Fibroblast of lung (primary cell): ENCODE data around the gene CBL. TPM values are rescaled to one million over a fixed set of nuclear protein-coding genes. Genes with fewer than 3 reads are reported as not detected.
A peak's percentile ranks its signal among the peaks of the same experiment; 100 is the strongest.

Source experiments
- DNase-seq, 2 donors: peaks; one replicate each; pipeline versions ENCODE4 v3.0.0 to v3.0.0-alpha.2; 2010; ENCODE audit warnings: low read depth in 2 of 2
- H2AFZ ChIP-seq: 2 replicates; pipeline ENCODE4 v1.5.1; 2012; ENCODE audit warnings: low read length, control low read depth, inconsistent platforms
- H3K27ac ChIP-seq: 2 replicates; pipeline ENCODE4 v1.5.1; 2011; ENCODE audit warnings: low read length, control low read depth; ENCODE audit not compliant: insufficient read depth
- H3K27me3 ChIP-seq: 2 replicates; pipeline ENCODE4 v1.5.1; 2011; ENCODE audit warnings: mild to moderate bottlenecking, low read length; ENCODE audit not compliant: control insufficient read depth, insufficient read depth
- H3K36me3 ChIP-seq: 2 replicates; pipeline ENCODE4 v1.5.1; 2011; ENCODE audit warnings: low read length; ENCODE audit not compliant: control insufficient read depth, insufficient read depth
- H3K4me1 ChIP-seq: 2 replicates; pipeline ENCODE4 v1.5.1; 2011; ENCODE audit warnings: low read length; ENCODE audit not compliant: control insufficient read depth, insufficient read depth; ENCODE audit errors: extremely low read depth
- H3K4me2 ChIP-seq: 2 replicates; pipeline ENCODE4 v1.5.1; 2011; ENCODE audit warnings: low read length, control low read depth; ENCODE audit not compliant: insufficient read depth; ENCODE audit errors: extremely low read depth
- H3K4me3 ChIP-seq, 4 experiments: fragments of 200-600 bp in 1 of 4; sonication (generic) in 1 of 4; replicated peaks in 1 of 4; 2 replicates each; pipeline ENCODE4 v1.5.1; 2011 to 2016; ENCODE audit warnings: low read length in 4 of 4, low read depth in 3 of 4, mild to moderate bottlenecking in 3 of 4, control low read depth in 2 of 4, inconsistent platforms in 1 of 4, mixed read lengths in 1 of 4; ENCODE audit not compliant: insufficient read depth in 1 of 4; ENCODE audit errors: control extremely low read depth in 1 of 4
- H3K79me2 ChIP-seq: 2 replicates; pipeline ENCODE4 v1.5.1; 2012; ENCODE audit warnings: mild to moderate bottlenecking, low read length, inconsistent platforms; ENCODE audit not compliant: control insufficient read depth, insufficient read depth
- H3K9ac ChIP-seq: 2 replicates; pipeline ENCODE4 v1.5.1; 2011; ENCODE audit warnings: mild to moderate bottlenecking, low read length, control low read depth; ENCODE audit not compliant: insufficient read depth
- H3K9me3 ChIP-seq: 2 replicates; pipeline ENCODE4 v1.5.1; 2012; ENCODE audit warnings: low read depth, low read length; ENCODE audit not compliant: control insufficient read depth, insufficient read depth
- H4K20me1 ChIP-seq: 2 replicates; pipeline ENCODE4 v1.5.1; 2011; ENCODE audit warnings: low read length; ENCODE audit not compliant: control insufficient read depth, insufficient read depth; ENCODE audit errors: extremely low read depth
- CTCF ChIP-seq, 2 donors: IDR thresholded peaks in 1 of 2; conservative IDR thresholded peaks in 1 of 2; 1 replicate in 1 of 2; 2 replicates in 1 of 2; pipeline ENCODE4 v1.5.1; 2011 to 2012; ENCODE audit warnings: low read length in 2 of 2, control low read depth in 1 of 2, inconsistent platforms in 1 of 2, low read depth in 1 of 2, mild to moderate bottlenecking in 1 of 2
- EZH2 ChIP-seq: IDR thresholded peaks from 2 replicates; pipeline ENCODE4 v1.5.1; 2012; ENCODE audit warnings: low read length, control low read depth, mild to moderate bottlenecking; ENCODE audit errors: missing control alignments
- polyA plus RNA-seq, 2 donors: library from polyadenylated mRNA; depleted of rRNA in 1 of 2; stranded (reverse) in 1 of 2; unstranded in 1 of 2; fragments of >200 nt; gene quantifications; 2 replicates each; pipeline ENCODE4 v1.2.1, GENCODE V29; 2011 to 2012; ENCODE audit warnings: missing spikeins in 1 of 2
- total RNA-seq: library from RNA; depleted of rRNA; stranded (reverse); fragments of >200 nt; gene quantifications from 2 replicates; pipeline ENCODE4 v1.2.1, GENCODE V29; 2014

The CBL gene
- total and polyA plus RNA-seq, 2 donors (not counting 1 experiment from before 2014, with no cell fraction given) = 11.1 to 12.4 TPM

- Histone ChIP-seq H3K4me2 (no peak overlapping the region), H3K4me1 (peaks cover 5% of the 10 kb centered on the region), H3K36me3 (peaks cover 8% of the 10 kb centered on the region), H3K9ac (no peak overlapping the region), H2AFZ (no peak overlapping the region), H3K27ac (no peak overlapping the region), H3K4me3 (no peak overlapping the region), H3K79me2 (no peaks in the 10 kb centered on the region), H3K9me3 (no peaks in the 10 kb centered on the region), H4K20me1 (no peaks in the 10 kb centered on the region), H3K27me3 (no peaks in the 10 kb centered on the region)
- no peak for TF ChIP-seq EZH2
- TF ChIP-seq CTCF (conservative IDR thresholded peaks at IDR 0.05 in 1 of 2, IDR thresholded peaks at IDR 0.05 in 1 of 2; ENCODE audit: low read depth in 1 of 2, low read length in 2 of 2) = peak in 1 of 2 donors; percentile 18
- peak in 1 of 2 donors; percentile 11 for DNase-seq
Observed at GRCh38 chr11:119307219-119307618, 101.1 kb downstream of the CBL start.

- H3K9me3 ChIP-seq = no peaks in the 10 kb centered on the region
- no peak for DNase-seq
- no peak overlapping the region for H3K9ac ChIP-seq
- H3K79me2 ChIP-seq = no peaks in the 10 kb centered on the region
- no peak overlapping the region for H3K27ac ChIP-seq
- H2AFZ ChIP-seq = no peak overlapping the region
- H3K4me1 ChIP-seq = peaks cover 5% of the 10 kb centered on the region
- no peaks in the 10 kb centered on the region for H3K27me3 ChIP-seq
- H3K36me3 ChIP-seq = peaks cover 8% of the 10 kb centered on the region
- no peak overlapping the region for H3K4me3 ChIP-seq
- no peak overlapping the region for H3K4me2 ChIP-seq
- no peaks in the 10 kb centered on the region for H4K20me1 ChIP-seq
- no peak for TF ChIP-seq EZH2
- TF ChIP-seq CTCF (conservative IDR thresholded peaks at IDR 0.05 in 1 of 2, IDR thresholded peaks at IDR 0.05 in 1 of 2; ENCODE audit: low read depth in 1 of 2, low read length in 2 of 2) = no peak
Observed at GRCh38 chr11:119307974-119308373, 101.8 kb downstream of the CBL start.

GRCh38 chr11:119309411-119309810 is 103.3 kb downstream of the CBL start:
- Histone ChIP-seq H3K4me2 (no peak overlapping the region), H4K20me1 (no peaks in the 10 kb centered on the region), H2AFZ (no peak overlapping the region), H3K36me3 (peaks cover 6% of the 10 kb centered on the region), H3K4me3 (no peak overlapping the region), H3K79me2 (no peaks in the 10 kb centered on the region), H3K4me1 (peaks cover 5% of the 10 kb centered on the region), H3K9ac (no peak overlapping the region), H3K27ac (no peak overlapping the region), H3K9me3 (no peaks in the 10 kb centered on the region), H3K27me3 (no peaks in the 10 kb centered on the region)
- TF ChIP-seq EZH2 (no peak), CTCF (conservative IDR thresholded peaks at IDR 0.05 in 1 of 2, IDR thresholded peaks at IDR 0.05 in 1 of 2; ENCODE audit: low read depth in 1 of 2, low read length in 2 of 2) (no peak)
- no peak for DNase-seq
